ENCODE measurements around the gene QRFPR. TPM values are rescaled to one million over a fixed set of nuclear protein-coding genes. Genes with fewer than 3 reads are reported as not detected.
A peak's percentile ranks its signal among the peaks of the same experiment; 100 is the strongest.
"Not testable (repeated sequence)": the region's sequence is repeated elsewhere in the genome, so short reads cannot be mapped to it uniquely, and the experiment has no call there.

Gene QRFPR
- polyA plus RNA-seq, 1 donor (not counting 4 experiments of a cell fraction or from before 2014, with no cell fraction given), result 0.38 TPM

DNA sequence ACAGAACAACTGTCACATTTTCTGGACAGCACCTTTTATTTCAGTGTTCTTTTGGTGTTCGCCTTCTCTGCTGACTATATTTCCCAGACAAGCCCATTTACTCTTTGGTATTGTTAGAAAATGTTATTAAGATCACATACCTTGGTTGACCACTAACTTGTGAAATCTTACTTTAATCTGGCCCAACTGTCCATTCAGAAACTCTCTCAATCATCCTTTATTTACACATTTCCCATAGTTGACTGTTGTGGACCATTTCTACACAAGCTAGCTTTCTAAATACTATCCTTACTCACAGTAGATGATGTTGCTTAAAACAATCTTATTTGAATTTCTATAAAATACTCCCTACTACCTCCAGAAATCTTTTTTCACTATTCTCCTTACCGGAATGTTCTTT, 64.7 kb downstream of the QRFPR start:
- no peaks in the 10 kb centered on the region for H3K9me1 ChIP-seq (ENCODE audit: control insufficient read depth, extremely low read depth, insufficient read depth, low read length)
- H3K9ac ChIP-seq (ENCODE audit: control insufficient read depth, extremely low read depth, insufficient read depth, low read length), result no peak overlapping the region
- no peaks in the 10 kb centered on the region for H3K36me3 ChIP-seq (ENCODE audit: control insufficient read depth in 2 of 2, extremely low read depth in 1 of 2, insufficient read depth in 2 of 2, low read length in 2 of 2)
- H3K4me2 ChIP-seq (ENCODE audit: control insufficient read depth, extremely low read depth, insufficient read depth, low read depth, low read length), result no peak overlapping the region
- no peaks in the 10 kb centered on the region for H3K9me3 ChIP-seq (ENCODE audit: control insufficient read depth, low read depth, low read length)
- DNase-seq (ENCODE audit: low read depth, low spot score) (no peak), FAIRE-seq (no peak)
- no peak overlapping the region for H3K4me3 ChIP-seq (ENCODE audit: control insufficient read depth in 2 of 3, extremely low read depth in 1 of 3, insufficient read depth in 2 of 3, low read depth in 1 of 3, low read length in 3 of 3)
- no peaks in the 10 kb centered on the region for H3K27me3 ChIP-seq (ENCODE audit: control insufficient read depth, extremely low read depth, insufficient read depth, low read length)
- dilution Hi-C loops (cut with MboI; ENCODE audit: extremely low pct_ligation_motif_present, low sequenced_read_pairs), result no loop called here
- H3K27ac ChIP-seq (ENCODE audit: control insufficient read depth, insufficient read depth, low read length), result no peak overlapping the region
- no peak overlapping the region for H2AFZ ChIP-seq (ENCODE audit: control insufficient read depth, low read length)
- H4K20me1 ChIP-seq (ENCODE audit: control insufficient read depth, extremely low read depth, insufficient read depth, low read length), result no peaks in the 10 kb centered on the region
- no peaks in the 10 kb centered on the region for H3K79me2 ChIP-seq (ENCODE audit: control insufficient read depth, insufficient read depth, low read length)
- no peaks in the 10 kb centered on the region for H3K4me1 ChIP-seq (ENCODE audit: control insufficient read depth, extremely low read depth, insufficient read depth, low read length)
- no peak for TF ChIP-seq EZH2 (IDR thresholded peaks at IDR 0.05; ENCODE audit: low read length)
- TF ChIP-seq, protein P1, sequence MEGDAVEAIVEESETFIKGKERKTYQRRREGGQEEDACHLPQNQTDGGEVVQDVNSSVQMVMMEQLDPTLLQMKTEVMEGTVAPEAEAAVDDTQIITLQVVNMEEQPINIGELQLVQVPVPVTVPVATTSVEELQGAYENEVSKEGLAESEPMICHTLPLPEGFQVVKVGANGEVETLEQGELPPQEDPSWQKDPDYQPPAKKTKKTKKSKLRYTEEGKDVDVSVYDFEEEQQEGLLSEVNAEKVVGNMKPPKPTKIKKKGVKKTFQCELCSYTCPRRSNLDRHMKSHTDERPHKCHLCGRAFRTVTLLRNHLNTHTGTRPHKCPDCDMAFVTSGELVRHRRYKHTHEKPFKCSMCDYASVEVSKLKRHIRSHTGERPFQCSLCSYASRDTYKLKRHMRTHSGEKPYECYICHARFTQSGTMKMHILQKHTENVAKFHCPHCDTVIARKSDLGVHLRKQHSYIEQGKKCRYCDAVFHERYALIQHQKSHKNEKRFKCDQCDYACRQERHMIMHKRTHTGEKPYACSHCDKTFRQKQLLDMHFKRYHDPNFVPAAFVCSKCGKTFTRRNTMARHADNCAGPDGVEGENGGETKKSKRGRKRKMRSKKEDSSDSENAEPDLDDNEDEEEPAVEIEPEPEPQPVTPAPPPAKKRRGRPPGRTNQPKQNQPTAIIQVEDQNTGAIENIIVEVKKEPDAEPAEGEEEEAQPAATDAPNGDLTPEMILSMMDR (optimal IDR thresholded peaks at IDR 0.05 in 1 of 3, IDR thresholded peaks at IDR 0.05 in 1 of 3, conservative IDR thresholded peaks at IDR 0.05 in 1 of 3; ENCODE audit: extremely low read depth in 1 of 3, insufficient read depth in 2 of 3, low read length in 3 of 3), result no peak

DNA sequence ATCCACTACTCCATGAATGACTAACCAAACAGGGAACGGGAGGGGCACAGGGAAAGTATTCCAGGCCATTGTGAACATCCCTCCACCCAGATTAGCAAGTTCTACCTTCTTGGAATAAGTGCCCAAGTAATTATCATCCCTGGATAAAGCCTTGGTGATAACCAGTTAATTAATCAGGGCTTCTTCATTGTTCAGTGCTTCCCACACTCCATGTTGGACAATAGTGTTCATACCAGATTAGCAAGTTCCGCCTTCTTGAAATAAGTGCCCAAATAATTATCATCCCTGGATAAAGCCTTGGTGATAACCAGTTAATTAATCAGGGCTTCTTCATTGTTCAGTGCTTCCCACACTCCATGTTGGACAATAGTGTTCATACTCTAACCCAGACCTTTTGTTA, 67.4 kb downstream of the QRFPR start:
- FAIRE-seq, result not testable (repeated sequence)

DNA sequence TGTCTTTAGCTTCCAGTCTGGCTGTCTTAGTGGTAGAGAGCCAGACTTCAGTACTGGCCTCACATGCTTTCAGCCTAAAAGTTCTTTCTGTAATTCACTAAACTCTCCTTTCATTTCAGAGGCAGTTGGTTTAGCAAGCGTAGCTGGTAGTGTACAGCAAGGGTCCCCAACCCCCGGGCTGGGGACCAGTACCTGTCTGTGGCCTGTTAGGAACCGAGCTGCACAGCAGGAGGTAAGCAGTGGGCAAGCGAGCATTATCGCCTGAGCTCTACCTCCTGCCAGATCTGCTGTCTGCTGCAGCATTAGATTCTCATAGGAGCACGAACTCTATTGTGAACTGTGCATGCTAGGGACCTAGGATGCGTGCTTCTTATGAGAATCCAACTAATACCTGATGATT, 72.0 kb downstream of the QRFPR start:
- dilution Hi-C loops (cut with MboI; ENCODE audit: extremely low pct_ligation_motif_present, low sequenced_read_pairs), result no loop called here
- H3K36me3 ChIP-seq (ENCODE audit: control insufficient read depth in 2 of 2, extremely low read depth in 1 of 2, insufficient read depth in 2 of 2, low read length in 2 of 2), result no peaks in the 10 kb centered on the region
- peaks cover 14% of the 10 kb centered on the region for H3K4me1 ChIP-seq (ENCODE audit: control insufficient read depth, extremely low read depth, insufficient read depth, low read length)
- H3K9ac ChIP-seq (ENCODE audit: control insufficient read depth, extremely low read depth, insufficient read depth, low read length), result no peak overlapping the region
- no peaks in the 10 kb centered on the region for H3K27me3 ChIP-seq (ENCODE audit: control insufficient read depth, extremely low read depth, insufficient read depth, low read length)
- H3K4me3 ChIP-seq (ENCODE audit: control insufficient read depth in 2 of 3, extremely low read depth in 1 of 3, insufficient read depth in 2 of 3, low read depth in 1 of 3, low read length in 3 of 3), result no peak overlapping the region
- no peaks in the 10 kb centered on the region for H3K9me1 ChIP-seq (ENCODE audit: control insufficient read depth, extremely low read depth, insufficient read depth, low read length)
- no peak overlapping the region for H3K4me2 ChIP-seq (ENCODE audit: control insufficient read depth, extremely low read depth, insufficient read depth, low read depth, low read length)
- H3K9me3 ChIP-seq (ENCODE audit: control insufficient read depth, low read depth, low read length), result no peaks in the 10 kb centered on the region
- H3K27ac ChIP-seq (ENCODE audit: control insufficient read depth, insufficient read depth, low read length), result peak overlapping the region; percentile 43
- TF ChIP-seq, protein P1 (optimal IDR thresholded peaks at IDR 0.05 in 1 of 3, IDR thresholded peaks at IDR 0.05 in 1 of 3, conservative IDR thresholded peaks at IDR 0.05 in 1 of 3; ENCODE audit: extremely low read depth in 1 of 3, insufficient read depth in 2 of 3, low read length in 3 of 3), result no peak
- no peak for TF ChIP-seq EZH2 (IDR thresholded peaks at IDR 0.05; ENCODE audit: low read length)
- H2AFZ ChIP-seq (ENCODE audit: control insufficient read depth, low read length), result no peak overlapping the region
- H4K20me1 ChIP-seq (ENCODE audit: control insufficient read depth, extremely low read depth, insufficient read depth, low read length), result no peaks in the 10 kb centered on the region
- no peaks in the 10 kb centered on the region for H3K79me2 ChIP-seq (ENCODE audit: control insufficient read depth, insufficient read depth, low read length)
- FAIRE-seq (no peak), DNase-seq (ENCODE audit: low read depth, low spot score) (no peak)

More for the DNA sequence above, 67.4 kb downstream of the QRFPR start:
- H3K4me1 ChIP-seq (ENCODE audit: control insufficient read depth, extremely low read depth, insufficient read depth, low read length); H2AFZ ChIP-seq (ENCODE audit: control insufficient read depth, low read length); H3K27me3 ChIP-seq (ENCODE audit: control insufficient read depth, extremely low read depth, insufficient read depth, low read length); H4K20me1 ChIP-seq (ENCODE audit: control insufficient read depth, extremely low read depth, insufficient read depth, low read length); H3K9me3 ChIP-seq (ENCODE audit: control insufficient read depth, low read depth, low read length); DNase-seq (ENCODE audit: low read depth, low spot score); H3K36me3 ChIP-seq (ENCODE audit: control insufficient read depth in 2 of 2, extremely low read depth in 1 of 2, insufficient read depth in 2 of 2, low read length in 2 of 2); H3K9ac ChIP-seq (ENCODE audit: control insufficient read depth, extremely low read depth, insufficient read depth, low read length); H3K79me2 ChIP-seq (ENCODE audit: control insufficient read depth, insufficient read depth, low read length); dilution Hi-C loops (cut with MboI; ENCODE audit: extremely low pct_ligation_motif_present, low sequenced_read_pairs); H3K4me2 ChIP-seq (ENCODE audit: control insufficient read depth, extremely low read depth, insufficient read depth, low read depth, low read length); H3K27ac ChIP-seq (ENCODE audit: control insufficient read depth, insufficient read depth, low read length); H3K4me3 ChIP-seq (ENCODE audit: control insufficient read depth in 2 of 3, extremely low read depth in 1 of 3, insufficient read depth in 2 of 3, low read depth in 1 of 3, low read length in 3 of 3); H3K9me1 ChIP-seq (ENCODE audit: control insufficient read depth, extremely low read depth, insufficient read depth, low read length): not testable (repeated sequence)
